HEK293 (cell line): ENCODE results near the gene MOCS3.

ENCODE experiments used
- CTCF ChIA-PET: fragments of 350-600 bp; formaldehyde crosslinking; extraction: SDS; loops from one replicate; lab custom pipeline; 2021; ENCODE audit warnings: antibody characterized with exemption; lab: Yijun Ruan, JAX
- POLR2A ChIA-PET: fragments of 300-600 bp; formaldehyde crosslinking; extraction: SDS; loops from one replicate; lab custom pipeline; 2020; ENCODE audit warnings: antibody characterized with exemption, inconsistent platforms; lab: Yijun Ruan, JAX
- H3K27ac ChIP-seq: fragments of 200-500 bp; sonication (Bioruptor generic); 2 replicates; pipeline ENCODE4 v1.5.1; 2014; ENCODE audit warnings: low read depth, low read length, control low read depth, inconsistent platforms; ENCODE audit errors: extremely low read depth
- H3K36me3 ChIP-seq, 2 experiments: fragments of 200-500 bp in 1 of 2; sonication (Bioruptor generic) in 1 of 2; 1 replicate in 1 of 2; 2 replicates in 1 of 2; pipeline ENCODE4 v1.5.1; 2014 to 2017; ENCODE audit warnings: inconsistent platforms in 2 of 2, low read length in 2 of 2; ENCODE audit not compliant: control insufficient read depth in 2 of 2, insufficient read depth in 1 of 2
- H3K4me1 ChIP-seq: fragments of 200-500 bp; sonication (Bioruptor generic); 2 replicates; pipeline ENCODE4 v1.5.1; 2014; ENCODE audit warnings: mild to moderate bottlenecking, low read length, inconsistent platforms; ENCODE audit not compliant: control insufficient read depth, insufficient read depth
- H3K4me3 ChIP-seq: 2 replicates; pipeline ENCODE4 v1.5.1; 2011; ENCODE audit warnings: low read depth, mild to moderate bottlenecking, control low read depth, low read length, moderate library complexity
- H3K9me3 ChIP-seq: fragments of 200-500 bp; sonication (Bioruptor generic); 2 replicates; pipeline ENCODE4 v1.5.1; 2014; ENCODE audit warnings: low read depth, low read length, inconsistent platforms; ENCODE audit not compliant: control insufficient read depth, insufficient read depth
- BCL11B ChIP-seq: fragments of 450-650 bp; formaldehyde crosslinking; IDR thresholded peaks from 2 replicates; pipeline ENCODE4 v1.5.1; 2016; ENCODE audit warnings: low read depth, missing biosample characterization, missing genetic modification characterization
- HOXA7 ChIP-seq: sonication (generic); formaldehyde crosslinking; IDR thresholded peaks from 2 replicates; pipeline ENCODE4 v1.8.1; 2022; ENCODE audit warnings: missing genetic modification reagents, borderline replicate concordance
- KLF10 ChIP-seq: fragments of 450-650 bp; IDR thresholded peaks from 2 replicates; pipeline ENCODE4 v1.5.1; 2018; ENCODE audit warnings: missing biosample characterization, mild to moderate bottlenecking, missing genetic modification characterization
- MEIS1 ChIP-seq: sonication (generic); formaldehyde crosslinking; IDR thresholded peaks from 2 replicates; pipeline ENCODE4 v1.8.1; 2022; ENCODE audit warnings: missing genetic modification reagents, mild to moderate bottlenecking, borderline replicate concordance
- PRDM10 ChIP-seq: fragments of 450-650 bp; formaldehyde crosslinking; IDR thresholded peaks from 2 replicates; pipeline ENCODE4 v1.5.1; 2016; ENCODE audit warnings: missing biosample characterization, missing genetic modification characterization
- SALL2 ChIP-seq: fragments of 450-650 bp; formaldehyde crosslinking; IDR thresholded peaks from 2 replicates; pipeline ENCODE4 v1.5.0; 2017; ENCODE audit warnings: missing biosample characterization, mild to moderate bottlenecking, missing genetic modification characterization, borderline replicate concordance
- WT1 ChIP-seq: fragments of 450-650 bp; formaldehyde crosslinking; IDR thresholded peaks from 2 replicates; pipeline ENCODE4 v1.5.1; 2016; ENCODE audit warnings: missing biosample characterization, missing genetic modification characterization
- YY1 ChIP-seq: fragments of 450-650 bp; formaldehyde crosslinking; IDR thresholded peaks from 2 replicates; pipeline ENCODE4 v1.5.1; 2018; ENCODE audit warnings: missing biosample characterization, missing genetic modification characterization
- ZFHX2 ChIP-seq: fragments of 450-650 bp; formaldehyde crosslinking; conservative IDR thresholded peaks from 2 replicates; pipeline ENCODE4 v1.5.1; 2016; ENCODE audit warnings: missing biosample characterization, missing genetic modification characterization
- ZNF112 ChIP-seq: fragments of 450-650 bp; formaldehyde crosslinking; IDR thresholded peaks from 2 replicates; pipeline ENCODE4 v1.5.0; 2017; ENCODE audit warnings: missing biosample characterization, missing genetic modification characterization
- ZNF121 ChIP-seq: fragments of 450-650 bp; formaldehyde crosslinking; IDR thresholded peaks from 2 replicates; pipeline ENCODE4 v1.5.1; 2016; ENCODE audit warnings: missing biosample characterization, missing genetic modification characterization
- ZNF138 ChIP-seq: fragments of 450-650 bp; formaldehyde crosslinking; IDR thresholded peaks from 2 replicates; pipeline ENCODE4 v1.5.1; 2016; ENCODE audit warnings: missing biosample characterization, missing genetic modification characterization, borderline replicate concordance
- ZNF140 ChIP-seq: fragments of 450-650 bp; formaldehyde crosslinking; IDR thresholded peaks from 2 replicates; pipeline ENCODE4 v1.5.1; 2016; ENCODE audit warnings: missing biosample characterization, missing genetic modification characterization
- ZNF157 ChIP-seq: fragments of 450-650 bp; formaldehyde crosslinking; IDR thresholded peaks from 2 replicates; pipeline ENCODE4 v1.5.1; 2016; ENCODE audit warnings: missing biosample characterization, missing genetic modification characterization
- ZNF16 ChIP-seq: fragments of 450-650 bp; formaldehyde crosslinking; IDR thresholded peaks from 2 replicates; pipeline ENCODE4 v1.5.1; 2016; ENCODE audit warnings: low read depth, missing biosample characterization, missing genetic modification characterization
- ZNF19 ChIP-seq: fragments of 450-650 bp; formaldehyde crosslinking; IDR thresholded peaks from 2 replicates; pipeline ENCODE4; 2016; ENCODE audit warnings: missing biosample characterization, missing genetic modification characterization, low read depth
- ZNF335 ChIP-seq: fragments of 450-650 bp; formaldehyde crosslinking; conservative IDR thresholded peaks from 2 replicates; pipeline ENCODE4 v1.5.1; 2016; ENCODE audit warnings: missing biosample characterization, missing genetic modification characterization
- ZNF433 ChIP-seq: fragments of 450-650 bp; formaldehyde crosslinking; IDR thresholded peaks from 2 replicates; pipeline ENCODE4 v1.5.1; 2016; ENCODE audit warnings: missing biosample characterization, missing genetic modification characterization, low read depth
- ZNF501 ChIP-seq: fragments of 450-650 bp; formaldehyde crosslinking; IDR thresholded peaks from 2 replicates; pipeline ENCODE4 v1.5.1; 2016; ENCODE audit warnings: missing biosample characterization, missing genetic modification characterization
- ZNF530 ChIP-seq: fragments of 450-650 bp; formaldehyde crosslinking; IDR thresholded peaks from 2 replicates; pipeline ENCODE4 v1.5.1; 2016; ENCODE audit warnings: low read depth, missing biosample characterization, missing genetic modification characterization
- ZNF658 ChIP-seq: fragments of 450-650 bp; formaldehyde crosslinking; IDR thresholded peaks from 2 replicates; pipeline ENCODE4; 2016; ENCODE audit warnings: missing biosample characterization, missing genetic modification characterization
- ZNF660 ChIP-seq: fragments of 450-650 bp; IDR thresholded peaks from 2 replicates; pipeline ENCODE4 v1.5.1; 2018; ENCODE audit warnings: missing biosample characterization, mild to moderate bottlenecking, missing genetic modification characterization
- ZSCAN23 ChIP-seq: fragments of 450-650 bp; formaldehyde crosslinking; IDR thresholded peaks from 2 replicates; pipeline ENCODE4 v1.5.1; 2016; ENCODE audit warnings: missing biosample characterization, missing genetic modification characterization
- TF ChIP-seq, protein P1 (sequence below): fragments of 450-650 bp; formaldehyde crosslinking; IDR thresholded peaks from 2 replicates; pipeline ENCODE4 v1.5.1; 2017; ENCODE audit warnings: missing biosample characterization, mild to moderate bottlenecking, missing genetic modification characterization, moderate library complexity
- TF ChIP-seq, protein P2 (sequence below): sonication (generic); formaldehyde crosslinking; IDR thresholded peaks from 2 replicates; pipeline ENCODE4 v1.8.1; 2022; ENCODE audit warnings: mild to moderate bottlenecking, moderate library complexity, missing genetic modification reagents
- TF ChIP-seq, protein P3 (sequence below): fragments of 450-650 bp; IDR thresholded peaks from 2 replicates; pipeline ENCODE4 v1.5.1; 2018; ENCODE audit warnings: missing biosample characterization, mild to moderate bottlenecking, missing genetic modification characterization

The MOCS3 gene

DNA sequence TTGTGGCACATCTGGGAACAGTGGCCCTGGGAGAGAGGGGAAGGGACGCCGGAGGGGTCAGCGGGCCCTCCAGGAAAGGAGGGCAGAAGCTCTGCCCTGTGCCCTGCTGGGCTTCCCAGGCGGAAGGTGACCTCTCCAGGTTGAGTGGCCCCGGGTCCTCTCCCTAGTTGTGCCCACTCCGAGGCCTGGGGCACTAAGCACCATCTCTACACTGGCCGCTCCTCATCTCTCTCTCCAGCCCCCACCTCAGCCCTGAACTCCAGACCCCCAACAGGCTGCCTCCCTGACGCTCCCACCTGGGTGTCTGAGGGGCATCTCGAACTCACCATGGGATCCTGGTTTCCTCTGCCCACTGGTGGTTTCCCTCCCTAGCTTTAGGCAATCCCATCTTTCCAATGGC, 46.2 kb downstream of the MOCS3 start:
- peaks cover 0 to 39% of the 10 kb centered on the region in 2 experiments; a peak in 1 of 3 replicates for H3K36me3 ChIP-seq
- H3K9me3 ChIP-seq = no peaks in the 10 kb centered on the region
- POLR2A ChIA-PET = no interaction called here
- TF ChIP-seq ZNF530 (tag by site-specific recombination) = no peak
- no peak for TF ChIP-seq WT1 (tag by site-specific recombination)
- TF ChIP-seq ZNF138 (tag by site-specific recombination) = no peak
- no peak for TF ChIP-seq ZFHX2 (tag by site-specific recombination)
- TF ChIP-seq ZNF335 (tag by site-specific recombination) = no peak
- no peak for TF ChIP-seq ZSCAN23 (tag by site-specific recombination)
- no peak for TF ChIP-seq ZNF140 (tag by site-specific recombination)
- H3K4me3 ChIP-seq = no peak overlapping the region
- CTCF ChIA-PET = interaction anchor here (3.0 kb wide), 1 partner anchor 10 kb away, joined by 18 read pairs; no protein-coding TSS in a partner anchor
- no peaks in the 10 kb centered on the region for H3K4me1 ChIP-seq
- no peak overlapping the region for H3K27ac ChIP-seq

GRCh38 chr20:51005214-51005613, 46.6 kb downstream of the MOCS3 start:
- Histone ChIP-seq H3K4me1 (no peaks in the 10 kb centered on the region), H3K36me3 (peaks cover 0 to 43% of the 10 kb centered on the region in 2 experiments; a peak in 1 of 3 replicates), H3K27ac (no peak overlapping the region), H3K9me3 (no peaks in the 10 kb centered on the region), H3K4me3 (no peak overlapping the region)
- ChIA-PET POLR2A (no interaction called here), CTCF (interaction anchor here (3.0 kb wide), 1 partner anchor 10 kb away, joined by 18 read pairs; no protein-coding TSS in a partner anchor)
- TF ChIP-seq ZNF658 (tag by site-specific recombination) (no peak), ZNF433 (tag by site-specific recombination) (no peak), KLF10 (tag by site-specific recombination) (no peak), ZNF157 (tag by site-specific recombination) (no peak), ZNF112 (tag by site-specific recombination) (no peak), BCL11B (tag by site-specific recombination) (no peak), MEIS1 (CRISPR knock-in tag) (no peak)
- TF ChIP-seq, protein P1, sequence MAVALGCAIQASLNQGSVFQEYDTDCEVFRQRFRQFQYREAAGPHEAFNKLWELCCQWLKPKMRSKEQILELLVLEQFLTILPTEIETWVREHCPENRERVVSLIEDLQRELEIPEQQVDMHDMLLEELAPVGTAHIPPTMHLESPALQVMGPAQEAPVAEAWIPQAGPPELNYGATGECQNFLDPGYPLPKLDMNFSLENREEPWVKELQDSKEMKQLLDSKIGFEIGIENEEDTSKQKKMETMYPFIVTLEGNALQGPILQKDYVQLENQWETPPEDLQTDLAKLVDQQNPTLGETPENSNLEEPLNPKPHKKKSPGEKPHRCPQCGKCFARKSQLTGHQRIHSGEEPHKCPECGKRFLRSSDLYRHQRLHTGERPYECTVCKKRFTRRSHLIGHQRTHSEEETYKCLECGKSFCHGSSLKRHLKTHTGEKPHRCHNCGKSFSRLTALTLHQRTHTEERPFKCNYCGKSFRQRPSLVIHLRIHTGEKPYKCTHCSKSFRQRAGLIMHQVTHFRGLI (tag by site-specific recombination) = no peak

DNA sequence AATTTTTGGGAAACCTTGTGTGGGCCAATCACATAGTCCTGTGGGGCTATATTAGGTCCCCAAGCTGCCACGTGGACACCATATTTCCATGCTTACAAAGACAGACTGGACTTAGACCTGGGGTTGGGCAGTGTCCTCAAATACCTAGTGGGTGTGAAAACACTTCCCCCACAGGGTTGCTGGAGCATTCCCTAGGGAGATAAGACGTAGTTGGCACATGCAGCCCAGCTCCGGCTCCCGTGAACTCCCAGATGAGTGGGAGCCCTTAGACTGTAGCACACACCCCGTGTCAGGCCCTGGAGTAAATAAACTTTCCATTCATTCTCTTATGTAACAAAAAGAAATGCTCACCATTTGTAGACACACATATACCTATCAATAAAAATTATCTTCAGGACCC, 50.1 kb downstream of the MOCS3 start:
- no peak overlapping the region for H3K4me3 ChIP-seq
- POLR2A ChIA-PET = no interaction called here
- H3K9me3 ChIP-seq = no peaks in the 10 kb centered on the region
- H3K4me1 ChIP-seq = no peaks in the 10 kb centered on the region
- CTCF ChIA-PET = interaction anchor here (2.0 kb wide), 1 partner anchor 298 kb away, joined by 6 read pairs; no protein-coding TSS in a partner anchor
- no peak overlapping the region for H3K27ac ChIP-seq
- H3K36me3 ChIP-seq = peaks cover 0 to 43% of the 10 kb centered on the region in 2 experiments; a peak in 1 of 3 replicates
- TF ChIP-seq HOXA7 = no peak
- TF ChIP-seq PRDM10 (tag by site-specific recombination) = no peak
- TF ChIP-seq, protein P2, sequence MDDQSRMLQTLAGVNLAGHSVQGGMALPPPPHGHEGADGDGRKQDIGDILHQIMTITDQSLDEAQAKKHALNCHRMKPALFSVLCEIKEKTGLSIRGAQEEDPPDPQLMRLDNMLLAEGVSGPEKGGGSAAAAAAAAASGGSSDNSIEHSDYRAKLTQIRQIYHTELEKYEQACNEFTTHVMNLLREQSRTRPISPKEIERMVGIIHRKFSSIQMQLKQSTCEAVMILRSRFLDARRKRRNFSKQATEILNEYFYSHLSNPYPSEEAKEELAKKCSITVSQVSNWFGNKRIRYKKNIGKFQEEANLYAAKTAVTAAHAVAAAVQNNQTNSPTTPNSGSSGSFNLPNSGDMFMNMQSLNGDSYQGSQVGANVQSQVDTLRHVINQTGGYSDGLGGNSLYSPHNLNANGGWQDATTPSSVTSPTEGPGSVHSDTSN (CRISPR knock-in tag) = no peak
- TF ChIP-seq ZNF121 (tag by site-specific recombination) = no peak
- TF ChIP-seq ZNF660 (tag by site-specific recombination) = no peak
- no peak for TF ChIP-seq ZNF16 (tag by site-specific recombination)
- no peak for TF ChIP-seq SALL2 (tag by site-specific recombination)
- TF ChIP-seq, protein P3, sequence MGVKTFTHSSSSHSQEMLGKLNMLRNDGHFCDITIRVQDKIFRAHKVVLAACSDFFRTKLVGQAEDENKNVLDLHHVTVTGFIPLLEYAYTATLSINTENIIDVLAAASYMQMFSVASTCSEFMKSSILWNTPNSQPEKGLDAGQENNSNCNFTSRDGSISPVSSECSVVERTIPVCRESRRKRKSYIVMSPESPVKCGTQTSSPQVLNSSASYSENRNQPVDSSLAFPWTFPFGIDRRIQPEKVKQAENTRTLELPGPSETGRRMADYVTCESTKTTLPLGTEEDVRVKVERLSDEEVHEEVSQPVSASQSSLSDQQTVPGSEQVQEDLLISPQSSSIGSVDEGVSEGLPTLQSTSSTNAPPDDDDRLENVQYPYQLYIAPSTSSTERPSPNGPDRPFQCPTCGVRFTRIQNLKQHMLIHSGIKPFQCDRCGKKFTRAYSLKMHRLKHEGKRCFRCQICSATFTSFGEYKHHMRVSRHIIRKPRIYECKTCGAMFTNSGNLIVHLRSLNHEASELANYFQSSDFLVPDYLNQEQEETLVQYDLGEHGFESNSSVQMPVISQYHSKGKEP (tag by site-specific recombination) = no peak
- TF ChIP-seq YY1 (tag by site-specific recombination) = no peak
- no peak for TF ChIP-seq ZFHX2 (tag by site-specific recombination)
- TF ChIP-seq ZNF19 = no peak
- no peak for TF ChIP-seq ZNF501 (tag by site-specific recombination)
